ENCODE data around the gene POLE.

POLE gene

GRCh38 chr12:132634411-132634990 lies 52.6 kb downstream of the POLE start:
- no peak for DNase-seq

- no peak for DNase-seq
Measured at GRCh38 chr12:132633901-132634300, 53.2 kb downstream of the POLE start.

- DNase-seq, result no peak
Measured at GRCh38 chr12:132633398-132633797, 53.7 kb downstream of the POLE start.

GRCh38 chr12:132632521-132633228 lies 54.5 kb downstream of the POLE start:
- no peak for DNase-seq

- no peak for DNase-seq
Measured at GRCh38 chr12:132631666-132632065, 55.5 kb downstream of the POLE start.

GRCh38 chr12:132630672-132631071 lies 56.5 kb downstream of the POLE start:
- no peak for DNase-seq

- DNase-seq, result no peak
Measured at GRCh38 chr12:132629330-132629729, 57.8 kb downstream of the POLE start.

GRCh38 chr12:132625731-132626430 lies 61.3 kb downstream of the POLE start:
- DNase-seq, result no peak

- DNase-seq, result no peak
Measured at GRCh38 chr12:132624910-132625630, 62.1 kb downstream of the POLE start.

- no peak for DNase-seq
Measured at GRCh38 chr12:132624186-132624855, 62.8 kb downstream of the POLE start.

GRCh38 chr12:132623072-132623869 lies 63.9 kb downstream of the POLE start:
- DNase-seq, result no peak

GRCh38 chr12:132622437-132623071 lies 64.6 kb downstream of the POLE start:
- DNase-seq, result peak in 7 of 56 donors; percentile 6 to 51 (median 16)

GRCh38 chr12:132621657-132622435 lies 65.3 kb downstream of the POLE start:
- no peak for DNase-seq

- no peak for DNase-seq
Measured at GRCh38 chr12:132620899-132621656, 66.1 kb downstream of the POLE start.

- DNase-seq, result no peak
Measured at GRCh38 chr12:132620113-132620898, 66.8 kb downstream of the POLE start.

GRCh38 chr12:132619386-132620112 lies 67.6 kb downstream of the POLE start:
- no peak for DNase-seq

GRCh38 chr12:132619071-132619385 lies 68.1 kb downstream of the POLE start:
- no peak for DNase-seq
